Rectal smooth muscle tissue (tissue), 1 donor: ENCODE results near the gene CLTRN.

Source experiments
- H3K27ac ChIP-seq: one replicate; pipeline ENCODE4 v1.7.0; 2013; ENCODE audit warnings: low read depth, low read length, inconsistent platforms
- H3K27me3 ChIP-seq: one replicate; pipeline ENCODE4 v1.7.0; 2013; ENCODE audit warnings: low read length; ENCODE audit not compliant: control insufficient read depth, insufficient read depth
- H3K36me3 ChIP-seq: one replicate; pipeline ENCODE4 v1.7.0; 2013; ENCODE audit warnings: low read length; ENCODE audit not compliant: control insufficient read depth, insufficient read depth
- H3K4me1 ChIP-seq: one replicate; pipeline ENCODE4 v1.7.0; 2013; ENCODE audit warnings: low read length; ENCODE audit not compliant: control insufficient read depth, insufficient read depth
- H3K4me3 ChIP-seq: one replicate; pipeline ENCODE4 v1.7.0; 2013; ENCODE audit warnings: low read length
- H3K9ac ChIP-seq: one replicate; pipeline ENCODE4 v1.7.0; 2013; ENCODE audit warnings: low read length

CLTRN gene

DNA sequence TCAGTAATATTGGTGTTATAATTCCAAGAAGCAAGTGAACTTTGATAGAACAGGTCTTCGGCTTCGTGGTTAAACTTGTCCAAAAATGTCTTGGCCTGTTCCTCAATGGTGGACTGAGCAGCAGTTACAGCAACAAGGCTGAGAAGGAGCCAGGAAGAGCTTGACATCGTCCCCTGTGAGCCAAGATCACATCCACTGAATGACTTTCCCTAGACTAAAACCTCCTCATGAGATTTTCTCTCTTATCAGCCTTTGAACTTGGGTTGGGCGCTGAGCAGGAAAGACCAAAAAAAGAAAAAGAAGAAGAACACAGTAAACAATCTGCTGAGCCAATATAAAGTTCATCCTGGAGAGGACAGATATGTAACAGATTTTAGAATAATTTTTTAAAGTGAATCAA, 63.9 kb downstream of the CLTRN start, which contains the start of gene ACE2:
ACE2 (minus strand) TSS at position 216 of the 400 bp plus-strand sequence; CDS start at position 167, 49 bp downstream.
- Histone ChIP-seq H3K9ac (no peak within 1 kb of the TSS), H3K27me3 (peaks cover 3% of the 10 kb centered on the region), H3K27ac (no peak within 1 kb of the TSS), H3K4me3 (no peak within 1 kb of the TSS), H3K36me3 (no peaks in the 10 kb centered on the region), H3K4me1 (no peaks in the 10 kb centered on the region)

DNA sequence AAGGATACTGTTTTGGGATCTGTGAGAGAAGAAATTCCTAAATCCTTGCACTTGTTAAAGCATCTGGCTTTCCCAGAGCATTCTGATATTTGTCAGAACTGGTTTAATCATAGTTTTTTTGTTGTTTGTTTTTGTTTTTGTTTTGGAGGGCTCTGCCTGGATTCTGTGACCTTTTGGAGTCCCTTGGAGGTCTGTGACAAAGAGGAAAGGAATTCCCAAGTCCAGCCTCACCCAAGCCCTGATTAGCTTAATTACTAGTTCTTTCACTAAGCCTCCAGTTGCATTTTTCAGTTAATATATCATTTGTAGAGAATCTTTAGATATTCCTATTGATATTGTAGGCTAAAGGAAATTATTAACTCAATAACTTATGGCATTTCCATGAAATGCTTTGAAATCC, 64.6 kb downstream of the CLTRN start:
- Histone ChIP-seq H3K4me3 (no peak overlapping the region), H3K36me3 (no peaks in the 10 kb centered on the region), H3K27me3 (peaks cover 3% of the 10 kb centered on the region), H3K9ac (no peak overlapping the region), H3K4me1 (no peaks in the 10 kb centered on the region), H3K27ac (no peak overlapping the region)

DNA sequence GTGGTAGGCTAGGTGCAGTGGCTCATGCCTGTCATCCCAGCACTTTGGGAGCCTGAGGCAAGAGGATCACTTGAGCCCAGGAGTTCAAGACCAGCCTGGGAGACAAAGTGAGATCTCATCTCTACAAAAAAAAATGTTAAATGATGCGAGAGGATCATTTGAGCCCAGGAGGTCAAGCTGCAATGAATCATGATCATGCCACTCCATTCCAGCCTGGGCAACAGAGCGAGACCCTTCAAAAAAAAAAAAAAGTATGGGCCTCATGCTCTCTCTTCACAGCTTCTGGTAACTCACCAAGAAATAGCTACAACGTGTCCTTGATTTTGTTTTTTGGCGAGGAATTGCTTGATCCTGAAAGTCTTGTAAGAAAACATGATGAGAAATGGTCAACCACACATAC, 65.1 kb downstream of the CLTRN start:
- Histone ChIP-seq H3K4me3 (no peak overlapping the region), H3K4me1 (no peaks in the 10 kb centered on the region), H3K36me3 (no peaks in the 10 kb centered on the region), H3K27me3 (peaks cover 3% of the 10 kb centered on the region), H3K27ac (no peak overlapping the region), H3K9ac (no peak overlapping the region)

DNA sequence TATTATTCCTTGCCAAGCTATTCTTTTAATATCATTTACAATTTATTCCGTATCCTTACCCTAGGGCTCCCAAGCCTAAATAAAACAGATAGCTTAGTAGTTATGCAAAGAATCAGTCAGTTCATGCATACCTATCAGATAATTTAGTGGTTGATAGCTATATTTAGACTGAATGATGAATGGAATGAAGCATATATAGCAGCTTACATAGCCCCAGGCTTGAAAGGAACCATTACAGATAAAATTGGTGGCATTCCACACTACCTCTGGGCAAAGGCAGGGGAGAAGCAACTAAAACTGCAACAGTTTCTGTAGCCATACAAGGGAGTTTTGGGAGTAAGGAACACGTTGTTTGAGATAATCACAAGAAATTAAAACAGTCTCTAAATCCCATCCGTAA, 66.6 kb downstream of the CLTRN start:
- Histone ChIP-seq H3K27ac (no peak overlapping the region), H3K4me3 (no peak overlapping the region), H3K36me3 (no peaks in the 10 kb centered on the region), H3K27me3 (peaks cover 3% of the 10 kb centered on the region), H3K9ac (no peak overlapping the region), H3K4me1 (no peaks in the 10 kb centered on the region)

DNA sequence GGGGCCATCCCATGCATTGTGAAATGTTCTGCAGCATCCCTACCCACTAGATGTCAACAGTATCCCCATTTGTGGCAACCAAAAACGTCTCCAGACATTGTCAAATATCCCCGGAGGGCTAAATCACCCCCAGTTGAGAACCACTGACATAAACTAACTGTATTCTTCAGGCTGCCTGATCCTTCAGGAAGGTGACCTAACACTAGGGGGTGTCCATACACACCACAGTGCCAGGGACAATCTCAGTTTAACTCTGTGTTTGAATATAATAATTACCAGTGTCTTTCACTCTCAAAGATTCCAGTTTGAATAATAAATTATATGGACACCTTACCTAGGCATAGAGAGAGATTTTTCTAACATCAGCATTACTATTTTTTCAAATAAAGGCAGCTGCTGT, 70.2 kb downstream of the CLTRN start:
- Histone ChIP-seq H3K36me3 (no peaks in the 10 kb centered on the region), H3K4me3 (no peak overlapping the region), H3K9ac (no peak overlapping the region), H3K27ac (no peak overlapping the region), H3K27me3 (no peaks in the 10 kb centered on the region), H3K4me1 (no peaks in the 10 kb centered on the region)

DNA sequence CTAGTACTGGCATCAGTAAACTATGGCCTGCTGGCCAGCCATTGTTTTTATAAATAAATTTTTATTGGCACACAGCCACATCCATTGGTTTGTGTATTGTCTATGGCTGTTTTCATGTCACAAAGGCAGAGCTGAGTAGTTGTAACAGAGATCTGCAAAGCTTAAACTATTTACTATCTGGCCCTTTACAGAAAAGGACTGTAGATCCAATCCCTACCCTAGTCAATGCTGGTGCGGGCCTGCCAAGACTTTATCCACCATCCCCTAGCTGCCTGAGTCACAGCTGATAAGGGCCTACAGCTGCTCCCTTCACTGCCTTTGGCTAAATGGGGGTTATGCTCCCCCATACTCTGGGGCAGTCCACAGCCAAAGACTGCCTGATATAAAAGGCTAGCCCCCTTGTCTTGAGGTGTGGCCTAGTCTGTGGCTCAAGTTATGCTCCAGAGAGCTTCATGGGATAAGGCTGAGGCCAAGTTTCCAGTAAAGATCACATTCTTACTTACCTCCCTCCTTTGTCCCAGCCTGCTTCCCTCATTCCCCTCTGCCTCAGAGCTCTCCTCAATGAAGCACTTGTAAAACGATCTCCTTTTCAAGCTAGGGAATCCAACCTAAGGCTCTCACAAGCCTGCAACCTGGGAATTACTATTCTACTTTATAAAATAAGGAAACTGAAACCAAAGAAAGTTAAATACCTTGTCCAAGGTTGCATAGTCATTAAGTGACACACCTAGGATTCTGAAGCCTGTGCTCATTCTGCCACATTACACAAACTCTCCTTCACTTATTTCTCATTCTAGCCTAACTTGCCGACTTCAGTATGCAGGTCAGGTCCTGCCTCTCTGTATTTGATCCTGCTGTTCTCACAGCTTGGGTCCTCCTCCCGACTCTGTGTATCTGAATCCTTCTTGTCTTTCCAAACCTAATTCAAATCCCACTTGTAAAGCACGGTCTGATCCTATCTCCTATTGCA, 84.5 kb downstream of the CLTRN start:
- Histone ChIP-seq H3K36me3 (no peaks in the 10 kb centered on the region), H3K9ac (no peak overlapping the region), H3K4me3 (no peak overlapping the region), H3K27ac (no peak overlapping the region), H3K27me3 (no peaks in the 10 kb centered on the region), H3K4me1 (no peaks in the 10 kb centered on the region)
